T1000 (cell line): Measurements from ENCODE around the gene NECAB3.
A peak's percentile ranks its signal among the peaks of the same experiment; 100 is the strongest.
"Not testable (repeated sequence)": the region's sequence is repeated elsewhere in the genome, so short reads cannot be mapped to it uniquely, and the experiment has no call there.

Experiments used
- DNase-seq: peaks from one replicate; lab custom pipeline; 2025; ENCODE audit warnings: mixed read lengths; lab: John Stamatoyannopoulos, UW

Gene NECAB3

DNA sequence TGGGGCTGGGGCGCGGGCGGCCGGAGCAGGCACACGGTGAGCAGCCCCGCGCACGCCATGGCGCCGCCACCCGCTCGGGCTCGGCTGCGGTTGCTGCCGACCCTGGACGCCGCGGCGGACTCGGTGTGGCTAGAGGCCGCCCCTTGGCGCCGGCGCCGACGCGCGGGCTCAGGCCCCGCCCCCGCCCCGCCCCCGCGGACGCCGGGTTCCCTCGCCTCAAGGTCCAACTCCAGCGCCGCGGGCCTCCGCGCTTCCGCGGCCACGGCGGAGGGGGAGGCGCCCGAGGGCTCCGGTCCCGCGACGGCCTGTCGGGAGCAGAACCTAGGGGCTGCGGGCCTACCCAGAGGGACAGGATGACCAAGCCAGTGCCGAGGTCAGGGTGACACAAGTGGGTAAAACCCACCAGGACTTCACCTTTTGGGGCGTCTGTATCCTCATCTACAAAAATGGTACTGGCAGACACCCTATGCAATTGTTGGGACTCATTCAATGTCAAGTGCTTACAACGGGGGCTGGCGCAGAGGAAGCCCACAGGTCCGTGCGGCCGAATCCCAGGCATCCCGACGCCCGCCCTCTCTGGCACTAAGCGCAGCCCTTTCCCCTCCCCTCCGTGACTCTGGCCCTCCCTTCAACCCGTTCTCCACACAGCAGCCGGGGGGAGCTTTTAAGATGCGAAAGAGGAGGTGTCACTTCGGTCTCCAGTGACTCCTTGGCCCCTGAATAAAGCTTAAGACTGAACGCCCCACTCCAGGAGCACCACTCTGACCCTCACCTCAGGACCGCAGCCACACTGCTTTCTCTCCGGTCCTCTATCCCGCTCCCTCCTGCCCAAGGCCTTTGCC lies at the start of gene NECAB3:
Gene NECAB3, minus strand, starts transcription at position 135 of the 842 bp plus-strand sequence. Its CDS starts 76 bp downstream, at position 59.
- DNase-seq = peak; percentile 68

DNA sequence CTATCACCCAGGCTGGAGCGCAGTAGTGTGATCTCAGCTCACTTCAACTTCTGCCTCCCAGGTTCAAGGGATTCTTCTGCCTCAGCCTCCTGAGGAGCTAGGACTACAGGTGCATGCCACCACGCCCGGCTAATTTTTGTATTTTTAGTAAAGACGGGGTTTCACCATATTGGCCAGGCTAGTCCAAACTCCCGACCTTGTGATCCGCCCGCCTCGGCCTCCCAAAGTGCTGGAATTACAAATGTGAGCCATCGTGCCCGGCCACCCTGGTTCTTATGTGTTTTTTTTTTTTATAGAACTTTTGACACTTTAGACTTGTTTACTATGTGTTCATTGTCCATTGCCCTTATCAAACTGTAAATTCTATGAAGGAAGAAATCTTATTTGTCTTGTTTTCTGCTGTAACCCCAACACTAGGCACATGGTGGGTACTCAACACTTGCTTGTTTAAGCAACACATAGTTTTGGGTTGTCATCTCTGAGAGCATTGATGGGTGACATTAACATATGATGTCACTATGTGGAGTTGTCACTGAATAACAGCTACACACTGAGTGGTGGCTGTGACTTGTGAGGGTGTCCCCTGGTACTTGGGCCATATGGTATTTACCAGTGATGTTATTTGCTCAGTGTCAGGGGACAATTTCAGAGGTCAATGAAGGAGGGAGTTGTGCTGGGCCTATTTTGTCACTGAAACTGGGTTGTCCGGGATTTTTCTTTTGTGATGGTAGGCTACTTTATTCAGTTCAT lies 47.3 kb upstream of the NECAB3 start:
- no peak for DNase-seq

DNA sequence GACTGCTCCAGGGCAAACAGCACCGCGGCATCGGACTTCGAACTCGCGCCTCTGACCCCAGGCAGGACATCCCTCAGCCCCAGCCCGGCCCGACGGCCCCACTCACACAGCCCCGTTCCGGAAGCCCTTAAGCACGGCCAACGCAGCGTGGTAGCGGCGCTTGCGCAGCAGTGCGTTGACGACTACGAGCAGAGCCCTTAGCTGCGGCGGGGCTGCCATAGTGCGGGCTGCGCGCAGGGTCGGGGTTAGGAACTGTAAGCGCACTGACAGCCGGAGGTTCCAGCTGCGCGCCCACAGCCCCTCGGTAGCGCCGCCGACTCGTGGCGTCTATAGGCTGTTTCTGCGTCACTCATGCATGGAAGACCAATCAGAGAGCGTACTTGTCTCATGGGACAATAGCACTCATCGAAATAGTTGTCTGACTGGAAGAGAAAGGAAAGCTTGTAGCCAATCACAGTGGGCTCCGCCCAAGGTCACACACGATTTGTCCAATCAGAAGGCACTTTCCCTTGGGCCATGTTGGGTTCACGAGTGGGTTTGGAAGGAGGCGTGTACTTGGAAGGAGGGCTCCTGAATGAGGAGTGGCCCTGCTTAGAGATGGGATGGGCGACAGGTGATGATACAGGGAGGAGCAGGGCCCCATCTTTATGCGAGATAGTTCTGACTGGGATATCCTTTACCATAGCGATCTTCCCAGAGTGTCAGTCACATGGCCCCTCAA lies 45.9 kb upstream of the NECAB3 start, which contains the start of gene PXMP4:
Gene PXMP4, minus strand, starts transcription at position 322 of the 721 bp plus-strand sequence. Its CDS starts 103 bp downstream, at position 219.
- peak; percentile 94 for DNase-seq

- DNase-seq = no peak
Measured at GRCh38 chr20:33719277-33719988, 45.2 kb upstream of the NECAB3 start.

DNA sequence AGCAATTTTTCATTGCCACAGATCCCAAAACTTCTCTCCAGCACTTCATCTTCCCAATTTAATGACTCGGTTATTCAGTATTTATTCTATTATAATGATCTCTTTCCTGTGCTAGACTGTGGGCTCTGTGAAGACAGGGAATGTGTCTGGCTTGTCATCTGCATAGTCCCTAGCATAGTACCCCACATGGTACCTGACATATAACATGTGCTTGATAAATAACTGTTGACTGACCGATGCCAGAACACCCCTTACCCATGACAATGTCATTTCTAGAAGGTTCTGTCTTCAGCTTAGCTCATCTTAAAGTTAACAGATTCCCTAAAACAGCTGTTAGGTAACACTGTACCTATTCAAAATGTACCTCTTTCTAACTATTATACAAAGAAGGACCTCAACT lies 42.3 kb upstream of the NECAB3 start:
- DNase-seq = no peak

GRCh38 chr20:33713865-33714367 lies 39.7 kb upstream of the NECAB3 start:
- DNase-seq = no peak

DNA sequence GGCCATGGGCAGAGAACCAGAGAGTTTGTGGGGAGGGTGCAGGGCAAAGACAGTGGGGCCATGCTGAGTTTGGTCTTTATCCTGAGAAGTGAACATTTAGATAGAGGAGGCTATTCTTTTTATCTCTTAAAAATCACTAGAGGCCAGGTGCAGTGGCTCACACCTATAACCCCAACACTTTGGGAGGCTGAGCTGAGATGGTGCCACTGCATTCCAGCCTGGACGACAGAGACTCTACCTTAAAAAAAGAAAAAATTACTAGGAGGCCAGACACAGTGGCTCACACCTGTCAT lies 37.2 kb upstream of the NECAB3 start:
- no peak for DNase-seq

- no peak for DNase-seq
Measured at GRCh38 chr20:33710681-33711445, 36.6 kb upstream of the NECAB3 start.

DNA sequence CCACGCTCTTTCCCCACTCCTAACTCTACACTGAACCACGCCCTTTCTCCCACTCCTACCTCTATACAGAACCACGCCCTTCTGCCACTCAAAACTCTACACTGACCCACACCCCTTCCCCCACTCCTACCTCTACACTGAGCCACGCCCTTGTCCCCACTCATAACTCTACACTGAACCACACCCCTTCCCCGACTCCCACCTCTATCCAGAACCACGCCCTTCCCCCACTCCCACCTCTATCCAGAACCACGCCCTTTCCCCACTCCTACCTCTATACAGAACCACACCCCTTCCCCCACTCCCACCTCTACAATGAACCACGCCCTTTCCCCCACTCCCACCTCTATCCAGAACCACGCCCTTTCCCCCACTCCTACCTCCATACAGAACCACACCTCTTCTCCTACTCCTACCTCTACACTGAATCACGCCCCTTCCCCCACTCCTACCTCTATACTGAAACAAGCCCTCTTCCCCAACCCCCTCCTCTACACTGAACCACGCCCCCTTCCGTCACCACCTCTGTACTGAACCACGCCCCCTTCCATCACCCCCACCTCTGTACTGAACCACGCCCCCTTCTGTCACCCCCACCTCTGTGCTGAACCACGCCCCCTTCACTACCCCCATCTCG lies 35.8 kb upstream of the NECAB3 start:
- DNase-seq = no peak

- DNase-seq = no peak
Measured at GRCh38 chr20:33709398-33709797, 35.2 kb upstream of the NECAB3 start.

- DNase-seq = no peak
Measured at GRCh38 chr20:33707668-33708067, 33.4 kb upstream of the NECAB3 start.

GRCh38 chr20:33704197-33704924 lies 30.1 kb upstream of the NECAB3 start:
- DNase-seq = no peak

DNA sequence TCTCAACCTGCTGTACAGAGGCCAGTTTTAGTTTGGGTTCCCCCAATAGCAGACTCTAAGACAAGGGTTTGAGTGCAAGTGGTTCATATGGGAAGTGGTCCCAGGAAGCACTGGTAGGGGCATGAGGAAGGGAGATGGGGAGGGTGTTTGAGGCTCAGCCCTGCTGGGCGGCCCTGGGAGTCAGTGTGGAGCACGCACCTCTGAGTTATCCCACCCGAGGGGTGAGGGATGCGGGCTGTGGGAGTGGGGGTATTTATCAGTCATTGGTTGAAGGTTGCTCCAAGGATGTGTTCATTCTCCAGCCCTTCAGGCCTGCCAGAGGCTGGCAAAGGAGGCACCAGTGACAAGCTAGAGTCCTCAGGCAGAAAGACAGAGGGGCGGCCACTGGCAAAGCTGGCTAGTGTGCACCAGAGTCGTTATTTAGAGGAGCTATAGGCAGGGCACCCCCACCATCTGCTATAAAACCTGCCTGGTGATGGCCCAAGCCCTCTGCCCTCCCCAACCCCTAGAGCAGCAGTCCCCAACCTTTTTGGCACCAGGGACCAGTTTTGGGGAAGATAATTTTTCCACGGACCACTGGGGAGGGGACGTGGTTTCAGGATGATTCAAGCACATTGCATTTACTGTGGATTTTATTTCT lies 29.4 kb upstream of the NECAB3 start:
- no peak for DNase-seq

DNA sequence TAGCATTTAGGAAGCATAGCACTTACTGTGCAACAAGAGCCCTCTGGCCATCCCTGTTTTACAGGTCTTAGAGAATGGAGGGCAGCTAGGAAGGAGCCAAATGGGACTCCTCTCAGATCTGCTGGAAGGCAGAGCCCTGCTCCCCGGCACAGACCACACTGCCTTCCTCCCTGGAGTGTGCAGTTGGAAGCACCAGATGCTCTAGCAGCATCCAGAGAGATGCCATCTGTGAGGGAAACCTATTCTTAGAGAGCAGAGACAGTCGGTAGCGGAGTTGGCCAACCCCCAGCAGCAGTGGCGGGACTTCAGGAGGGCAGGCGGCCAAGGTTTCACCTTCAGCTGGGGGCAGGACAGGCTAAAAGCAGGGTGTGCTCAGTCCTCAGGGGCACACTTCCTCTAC lies 28.6 kb upstream of the NECAB3 start:
- no peak for DNase-seq

DNA sequence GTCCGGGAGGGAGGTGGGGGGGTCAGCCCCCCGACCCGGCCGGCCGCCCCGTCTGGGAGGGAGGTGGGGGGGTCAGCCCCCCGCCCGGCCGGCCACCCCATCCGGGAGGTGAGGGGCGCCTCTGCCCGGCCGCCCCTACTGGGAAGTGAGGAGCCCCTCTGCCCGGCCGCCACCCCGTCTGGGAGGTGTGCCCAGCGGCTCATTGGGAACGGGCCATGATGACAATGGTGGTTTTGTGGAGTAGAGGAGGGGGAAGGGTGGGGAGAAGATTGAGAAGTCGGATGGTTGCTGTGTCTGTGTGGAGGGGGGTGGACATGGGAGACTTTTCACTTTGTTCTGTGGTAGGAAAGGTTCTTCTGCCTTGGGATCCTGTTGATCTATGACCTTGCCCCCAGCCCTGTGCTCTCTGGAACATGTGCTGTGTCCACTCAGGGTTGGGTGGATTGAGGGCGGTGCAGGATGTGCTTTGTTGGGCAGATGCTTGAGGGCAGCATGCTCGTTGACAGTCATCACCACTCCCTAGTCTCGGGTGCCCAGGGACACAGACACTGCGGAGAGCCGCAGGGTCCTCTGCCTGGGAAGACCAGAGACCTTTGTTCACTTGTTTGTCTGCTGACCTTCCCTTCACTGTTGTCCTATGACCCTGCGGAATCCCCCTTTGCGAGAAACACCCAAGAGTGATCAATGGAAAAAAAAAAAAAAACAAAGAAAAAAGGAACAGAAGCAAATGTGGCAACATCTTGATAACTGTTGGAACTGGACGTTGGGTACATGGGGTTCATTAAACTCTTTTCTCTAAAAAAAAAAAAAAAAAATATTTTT lies 27.6 kb upstream of the NECAB3 start:
- DNase-seq = no peak

- DNase-seq = not testable (repeated sequence)
Measured at GRCh38 chr20:33700696-33701441, 26.6 kb upstream of the NECAB3 start.

DNA sequence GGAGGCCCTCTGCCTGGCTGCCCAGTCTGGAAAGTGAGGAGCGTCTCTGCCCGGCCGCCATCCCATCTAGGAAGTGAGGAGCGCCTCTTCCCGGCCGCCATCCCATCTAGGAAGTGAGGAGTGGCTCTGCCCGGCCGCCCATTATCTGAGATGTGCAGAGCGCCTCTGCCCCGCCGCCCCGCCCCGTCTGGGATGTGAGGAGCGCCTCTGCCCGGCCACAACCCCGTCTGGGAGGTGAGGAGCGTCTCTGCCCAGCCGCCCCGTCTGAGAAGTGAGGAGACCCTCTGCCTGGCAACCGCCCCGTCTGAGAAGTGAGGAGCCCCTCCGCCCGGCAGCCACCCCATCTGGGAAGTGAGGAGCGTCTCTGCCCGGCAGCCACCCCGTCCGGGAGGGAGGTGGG lies 24.7 kb upstream of the NECAB3 start:
- DNase-seq = not testable (repeated sequence)

DNA sequence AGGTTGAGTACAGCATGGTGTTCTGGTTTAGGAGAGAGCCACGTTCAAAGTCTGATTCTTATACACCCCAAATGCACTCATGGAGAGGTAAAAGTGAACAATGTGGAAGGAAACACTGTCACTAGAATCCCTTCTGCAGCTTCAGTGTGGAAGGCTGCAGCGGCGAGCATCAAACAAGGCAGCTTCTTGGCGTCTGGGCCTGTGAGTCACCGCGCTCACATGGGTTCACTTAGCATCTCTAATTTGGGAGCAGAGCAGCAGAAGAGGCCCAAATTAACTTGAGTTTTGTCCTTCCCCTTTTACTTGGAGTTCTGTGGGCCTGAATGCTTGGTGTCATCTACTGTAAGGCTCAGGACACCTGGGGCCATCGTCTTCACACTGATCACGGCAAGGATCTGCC lies 22.9 kb upstream of the NECAB3 start:
- no peak for DNase-seq
